CD4-positive, alpha-beta T cell treated with Interferon alpha-2 for 1 hour (primary cell): ENCODE data around the gene BCAS3.

Source experiments
- DNase-seq, 2 donors: peaks; one replicate each; pipeline ENCODE4 v3.0.0-alpha.2; 2020 to 2022

The BCAS3 gene

GRCh38 chr17:61379457-61380216, 702.0 kb downstream of the BCAS3 start:
- no peak for DNase-seq

GRCh38 chr17:61380217-61380835, 702.7 kb downstream of the BCAS3 start:
- no peak for DNase-seq

- no peak for DNase-seq
These were observed 703.3 kb downstream of the BCAS3 start for GRCh38 chr17:61380836-61381525.

- no peak for DNase-seq
These were observed 703.9 kb downstream of the BCAS3 start for GRCh38 chr17:61381537-61381936.

- no peak for DNase-seq
These were observed 705.4 kb downstream of the BCAS3 start for GRCh38 chr17:61382796-61383688.

GRCh38 chr17:61383689-61384201, 706.1 kb downstream of the BCAS3 start:
- DNase-seq: no peak

GRCh38 chr17:61384354-61384691, 706.7 kb downstream of the BCAS3 start:
- no peak for DNase-seq

GRCh38 chr17:61384692-61385576, 707.3 kb downstream of the BCAS3 start:
- DNase-seq: no peak

- no peak for DNase-seq
These were observed 708.1 kb downstream of the BCAS3 start for GRCh38 chr17:61385577-61386236.

- no peak for DNase-seq
These were observed 708.6 kb downstream of the BCAS3 start for GRCh38 chr17:61386251-61386650.

- no peak for DNase-seq
These were observed 709.4 kb downstream of the BCAS3 start for GRCh38 chr17:61387011-61387410.

GRCh38 chr17:61387511-61388305, 710.1 kb downstream of the BCAS3 start:
- DNase-seq: no peak

GRCh38 chr17:61388561-61389356, 711.1 kb downstream of the BCAS3 start:
- DNase-seq: no peak

GRCh38 chr17:61389670-61390478, 712.2 kb downstream of the BCAS3 start:
- DNase-seq: peak in 1 of 2 donors; percentile 44

- DNase-seq: no peak
These were observed 712.8 kb downstream of the BCAS3 start for GRCh38 chr17:61390479-61390791.

GRCh38 chr17:61391595-61392291, 714.1 kb downstream of the BCAS3 start:
- DNase-seq: no peak

GRCh38 chr17:61392679-61393078, 715.0 kb downstream of the BCAS3 start:
- no peak for DNase-seq

- no peak for DNase-seq
These were observed 715.9 kb downstream of the BCAS3 start for GRCh38 chr17:61393550-61393903.
